Tibial nerve (tissue), 4 donors: ENCODE measurements around the gene XPO4. TPM values are rescaled to one million over a fixed set of nuclear protein-coding genes. Genes with fewer than 3 reads are reported as not detected.
"Not testable (repeated sequence)": the region's sequence is repeated elsewhere in the genome, so short reads cannot be mapped to it uniquely, and the experiment has no call there.

Experiments
- DNase-seq, 2 donors: peaks; one replicate each; pipeline ENCODE4 v3.0.0-alpha.2; 2019; ENCODE audit warnings: low spot score in 2 of 2
- H3K27ac ChIP-seq, 4 donors: fragments of 200-600 bp; sonication (generic) in 3 of 4; one replicate each; pipeline ENCODE4 v1.5.1; 2017 to 2019; ENCODE audit warnings: mild to moderate bottlenecking in 1 of 4
- H3K27me3 ChIP-seq, 2 donors: fragments of 200-600 bp; sonication (generic) in 1 of 2; one replicate each; pipeline versions ENCODE4 v1.5.1 to v1.6.0; 2017 to 2019
- H3K36me3 ChIP-seq, 3 donors: fragments of 200-600 bp; sonication (generic); one replicate each; pipeline ENCODE4 v1.5.1; 2018 to 2019
- H3K4me1 ChIP-seq, 4 donors: fragments of 200-600 bp; sonication (generic) in 3 of 4; one replicate each; pipeline ENCODE4 v1.5.1; 2017 to 2019
- H3K4me3 ChIP-seq, 4 donors: fragments of 200-600 bp; sonication (generic) in 3 of 4; one replicate each; pipeline ENCODE4 v1.5.1; 2017 to 2019; ENCODE audit warnings: mild to moderate bottlenecking in 1 of 4, moderate library complexity in 1 of 4
- H3K9me3 ChIP-seq, 4 donors: fragments of 200-600 bp; sonication (generic) in 3 of 4; one replicate each; pipeline ENCODE4 v1.5.1; 2017 to 2019
- CTCF ChIP-seq, 5 experiments: fragments of 200-600 bp in 3 of 5; fragments of 450-650 bp in 2 of 5; sonication (generic) in 3 of 5; IDR thresholded peaks; one replicate each; pipeline ENCODE4 v1.5.1; 2016 to 2019; ENCODE audit warnings: antibody characterized with exemption in 5 of 5, mild to moderate bottlenecking in 3 of 5, moderate library complexity in 2 of 5
- EP300 ChIP-seq, 2 donors: sonication (generic); formaldehyde crosslinking; IDR thresholded peaks; one replicate each; pipeline ENCODE4 v1.6.1; 2017; ENCODE audit warnings: antibody characterized with exemption in 2 of 2, mild to moderate bottlenecking in 1 of 2
- POLR2A ChIP-seq, 2 donors: fragments of 450-650 bp; IDR thresholded peaks; one replicate each; pipeline ENCODE4 v1.6.1; 2017; ENCODE audit warnings: antibody characterized with exemption in 2 of 2, mild to moderate bottlenecking in 2 of 2, moderate library complexity in 2 of 2
- WGBS, 2 donors: methylation state at CpG; one replicate each; pipeline ENCODE4 v1.1.5; 2018; 5-methylcytosine and 5-hydroxymethylcytosine counted together
- total RNA-seq, 4 donors: library from RNA; depleted of rRNA; stranded (reverse); fragments of >200 nt; gene quantifications; one replicate each; pipeline ENCODE4 v1.1.0, GENCODE V29; 2016

Gene XPO4
- total RNA-seq, 4 donors from 2014 or later, result 15.3 to 28.8 (median 19.4) TPM

DNA sequence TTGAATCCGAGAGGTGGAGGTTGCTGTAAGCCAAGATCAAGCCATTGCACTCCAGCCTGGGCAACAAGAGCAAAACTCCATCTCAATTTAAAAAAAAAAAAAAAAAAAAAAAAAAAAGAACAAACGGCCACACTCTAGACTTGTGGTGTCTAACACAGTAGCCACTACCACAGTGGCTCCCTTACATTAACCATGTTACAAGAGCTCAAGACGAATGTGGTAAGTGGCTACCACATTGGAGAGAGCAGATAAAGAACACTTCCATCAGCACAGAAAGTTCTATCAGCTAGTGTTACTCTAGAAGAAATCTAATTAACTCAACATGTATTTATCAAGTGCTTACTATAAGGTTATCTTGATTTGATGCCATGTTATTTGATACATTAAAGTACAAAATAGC, 11.5 kb downstream of the XPO4 start:
- Histone ChIP-seq H3K27ac (no peak overlapping the region), H3K9me3 (no peaks in the 10 kb centered on the region), H3K36me3 (no peaks in the 10 kb centered on the region), H3K27me3 (no peaks in the 10 kb centered on the region), H3K4me3 (no peak overlapping the region), H3K4me1 (peaks cover 0 to 5% (median 0%) of the 10 kb centered on the region in 4 donors)
- 86% methylated on average over 3 of the region's 3 CpGs for WGBS, 2 donors
- DNase-seq, result no peak
- TF ChIP-seq EP300 (IDR thresholded peaks at IDR 0.05) (no peak), CTCF (IDR thresholded peaks at IDR 0.05) (no peak), POLR2A (IDR thresholded peaks at IDR 0.05) (no peak)

DNA sequence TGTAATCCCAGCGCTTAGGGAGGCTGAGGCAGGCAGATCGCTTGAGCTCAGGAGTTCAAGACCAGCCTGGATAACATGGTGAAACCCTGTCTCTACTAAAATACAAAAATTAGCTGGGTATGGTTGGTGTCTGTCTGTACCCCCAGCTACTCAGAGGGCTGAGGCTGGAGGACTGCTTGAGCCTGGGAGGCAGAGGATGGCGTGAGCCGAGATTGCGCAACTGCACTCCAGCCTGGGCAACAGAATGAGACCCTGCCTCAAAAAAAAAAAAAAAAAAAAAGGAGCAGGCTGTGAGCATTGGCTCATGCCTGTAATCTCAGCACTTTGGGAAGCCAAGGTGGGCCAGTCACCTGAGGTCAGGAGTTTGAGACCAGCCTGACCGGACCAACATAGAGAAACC, 12.0 kb downstream of the XPO4 start:
- DNase-seq, H3K9me3 ChIP-seq, H3K27ac ChIP-seq, H3K4me3 ChIP-seq, H3K4me1 ChIP-seq, H3K27me3 ChIP-seq, H3K36me3 ChIP-seq: not testable (repeated sequence)
- 95 to 98% methylated on average over 6 of the region's 6 CpGs for WGBS, 2 donors

- 48 to 49% methylated on average over 3 of the region's 3 CpGs for WGBS, 2 donors
- Histone ChIP-seq H3K4me1 (peaks cover 0 to 26% (median 12%) of the 10 kb centered on the region in 4 donors), H3K36me3 (no peaks in the 10 kb centered on the region), H3K9me3 (no peaks in the 10 kb centered on the region), H3K27ac (no peak overlapping the region), H3K27me3 (no peaks in the 10 kb centered on the region), H3K4me3 (no peak overlapping the region)
- DNase-seq, result no peak
- TF ChIP-seq EP300 (IDR thresholded peaks at IDR 0.05), result no peak
- TF ChIP-seq CTCF (IDR thresholded peaks at IDR 0.05), result no peak
- TF ChIP-seq POLR2A (IDR thresholded peaks at IDR 0.05), result no peak
Measured at GRCh38 chr13:20882206-20882605, 20.3 kb downstream of the XPO4 start.

DNA sequence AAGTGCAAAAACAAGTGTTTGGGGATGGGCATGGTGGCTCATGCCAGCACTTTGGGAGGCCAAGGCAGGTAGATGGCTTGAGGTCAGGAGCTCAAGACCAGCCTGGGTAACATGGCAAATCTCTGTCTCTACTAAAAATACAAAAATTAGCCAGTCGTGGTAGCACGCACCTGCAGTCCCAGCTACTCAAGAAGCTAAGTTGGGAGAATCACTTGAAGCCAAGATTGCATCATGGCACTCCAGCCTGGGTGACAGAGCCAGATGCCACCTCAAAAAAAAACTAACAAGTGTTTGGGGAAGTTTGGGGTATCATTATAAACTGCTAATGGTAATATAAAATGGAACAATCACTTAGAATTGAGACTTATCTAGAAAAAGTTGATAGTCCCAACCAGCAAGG, 24.6 kb downstream of the XPO4 start:
- TF ChIP-seq POLR2A (IDR thresholded peaks at IDR 0.05) (no peak), CTCF (IDR thresholded peaks at IDR 0.05) (no peak), EP300 (IDR thresholded peaks at IDR 0.05) (no peak)
- 92 to 95% methylated on average over 2 of the region's 2 CpGs for WGBS, 2 donors
- DNase-seq, result no peak
- peaks cover 0 to 5% (median 0%) of the 10 kb centered on the region in 4 donors for H3K9me3 ChIP-seq
- peaks cover 0 to 14% (median 9%) of the 10 kb centered on the region in 4 donors for H3K4me1 ChIP-seq
- H3K36me3 ChIP-seq, result no peaks in the 10 kb centered on the region
- H3K27ac ChIP-seq, result no peak overlapping the region
- no peak overlapping the region for H3K4me3 ChIP-seq
- H3K27me3 ChIP-seq, result no peaks in the 10 kb centered on the region

DNA sequence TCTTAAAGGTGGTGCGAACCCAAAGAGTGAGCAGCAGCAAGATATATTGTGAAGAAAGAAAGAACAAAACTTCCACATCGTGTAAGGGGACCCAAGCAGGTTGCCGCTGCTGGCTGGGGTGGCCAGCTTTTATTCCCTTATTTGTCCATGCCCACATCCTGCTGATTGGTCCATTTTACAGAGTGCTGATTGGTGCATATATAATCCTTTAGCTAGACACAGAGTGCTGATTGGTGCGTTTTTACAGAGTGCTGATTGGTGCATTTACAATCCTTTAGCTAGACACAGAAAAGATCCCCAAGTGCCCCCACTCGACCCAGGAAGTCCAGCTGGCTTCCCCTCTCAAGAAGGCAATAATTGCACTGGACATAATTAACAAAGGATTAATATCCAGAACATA, 25.7 kb downstream of the XPO4 start:
- H3K27ac ChIP-seq, DNase-seq, H3K9me3 ChIP-seq, H3K4me1 ChIP-seq, H3K36me3 ChIP-seq, H3K27me3 ChIP-seq, H3K4me3 ChIP-seq: not testable (repeated sequence)
- 93 to 94% methylated on average over 5 of the region's 5 CpGs for WGBS, 2 donors

- H3K36me3 ChIP-seq, H3K9me3 ChIP-seq, H3K27me3 ChIP-seq, H3K4me1 ChIP-seq, H3K27ac ChIP-seq, DNase-seq, H3K4me3 ChIP-seq: not testable (repeated sequence)
- 97 to 99% methylated on average over 8 of the region's 8 CpGs for WGBS, 2 donors
Measured at GRCh38 chr13:20874439-20874838, 28.1 kb downstream of the XPO4 start.

DNA sequence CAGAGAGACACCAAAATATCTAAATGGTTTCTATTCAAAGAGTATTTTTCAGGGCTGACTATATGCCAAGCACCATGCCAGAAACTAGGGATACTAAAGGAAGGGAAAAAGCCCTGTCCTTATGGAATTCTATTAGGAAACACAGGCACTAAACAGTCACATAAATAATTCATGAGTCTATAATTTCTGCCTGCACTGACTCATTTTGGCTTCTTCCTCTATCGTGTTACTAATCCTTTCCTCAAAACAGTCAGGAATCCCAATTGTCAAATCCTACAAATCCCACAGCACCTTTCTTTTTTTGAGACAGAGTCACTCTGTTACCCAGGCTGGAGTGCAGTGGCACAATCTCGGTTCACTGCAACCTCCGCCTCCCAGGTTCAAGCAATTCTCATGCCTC, 29.2 kb downstream of the XPO4 start:
- peaks cover 0 to 11% (median 0%) of the 10 kb centered on the region in 4 donors for H3K4me1 ChIP-seq
- WGBS, 2 donors, result 52 to 64% methylated on average over 3 of the region's 3 CpGs
- no peak overlapping the region for H3K27ac ChIP-seq
- no peaks in the 10 kb centered on the region for H3K27me3 ChIP-seq
- no peak for TF ChIP-seq EP300 (IDR thresholded peaks at IDR 0.05)
- no peaks in the 10 kb centered on the region for H3K36me3 ChIP-seq
- no peak for DNase-seq
- H3K9me3 ChIP-seq, result peaks cover 0 to 5% (median 0%) of the 10 kb centered on the region in 4 donors
- H3K4me3 ChIP-seq, result no peak overlapping the region
